H1 (cell line): ENCODE results near the gene OLFM2. TPM values are rescaled to one million over a fixed set of nuclear protein-coding genes. Genes with fewer than 3 reads are reported as not detected.
A peak's percentile ranks its signal among the peaks of the same experiment; 100 is the strongest.

Experiments used
- ASH2L ChIP-seq: fragments of 200-600, 300-600 bp; sonication (generic); IDR thresholded peaks from one replicate; pipeline ENCODE4 v1.7.1; 2017; ENCODE audit warnings: low read length
- E2F6 ChIP-seq: IDR thresholded peaks from 2 replicates; pipeline ENCODE4 v1.6.1; 2012; ENCODE audit warnings: inconsistent platforms
- GTF2F1 ChIP-seq: IDR thresholded peaks from 2 replicates; pipeline ENCODE4 v1.6.1; 2012; ENCODE audit warnings: low read depth, low read length, improper control_type of control experiment, borderline replicate concordance
- HDAC2 ChIP-seq, 2 experiments: fragments of 300-600 bp in 1 of 2; sonication (generic) in 1 of 2; IDR thresholded peaks; 2 replicates each; pipeline ENCODE4 v1.6.1; 2011 to 2012; ENCODE audit warnings: low read depth in 2 of 2, low read length in 2 of 2, mild to moderate bottlenecking in 2 of 2, moderate library complexity in 2 of 2, borderline replicate concordance in 1 of 2, inconsistent platforms in 1 of 2
- KDM1A ChIP-seq: fragments of 200-600, 300-600 bp; sonication (generic); IDR thresholded peaks from 2 replicates; pipeline ENCODE4 v1.7.1; 2016; ENCODE audit warnings: mild to moderate bottlenecking, low read length, borderline replicate concordance
- POLR2AphosphoS5 ChIP-seq: IDR thresholded peaks from 2 replicates; pipeline ENCODE4 v1.6.1; 2011; ENCODE audit warnings: low read depth, low read length
- RAD21 ChIP-seq, 2 experiments: IDR thresholded peaks in 1 of 2; conservative IDR thresholded peaks in 1 of 2; 2 replicates each; pipeline ENCODE4 v1.6.1; 2011; ENCODE audit warnings: low read depth in 2 of 2, low read length in 2 of 2, improper control_type of control experiment in 1 of 2, inconsistent platforms in 1 of 2, mild to moderate bottlenecking in 1 of 2, moderate library complexity in 1 of 2
- RBBP5 ChIP-seq: IDR thresholded peaks from 2 replicates; pipeline ENCODE4 v1.7.1; 2012; ENCODE audit warnings: low read depth, mild to moderate bottlenecking, inconsistent platforms, low read length, moderate library complexity, borderline replicate concordance
- SAP30 ChIP-seq: fragments of 300-600 bp; sonication (generic); IDR thresholded peaks from 2 replicates; pipeline ENCODE4 v1.7.1; 2012; ENCODE audit warnings: low read length, moderate library complexity, mild to moderate bottlenecking, inconsistent platforms; ENCODE audit not compliant: insufficient read depth, insufficient replicate concordance
- SIN3A ChIP-seq, 2 experiments: IDR thresholded peaks in 1 of 2; conservative IDR thresholded peaks in 1 of 2; 2 replicates each; pipeline ENCODE4 v1.6.1; 2011 to 2012; ENCODE audit warnings: low read length in 2 of 2, improper control_type of control experiment in 1 of 2, low read depth in 1 of 2, mild to moderate bottlenecking in 1 of 2
- SIRT6 ChIP-seq: IDR thresholded peaks from one replicate; pipeline ENCODE4 v1.7.1; 2012; ENCODE audit warnings: low read length, inconsistent platforms
- SP1 ChIP-seq: IDR thresholded peaks from 2 replicates; pipeline ENCODE4 v1.6.1; 2011; ENCODE audit warnings: low read depth, low read length
- SP4 ChIP-seq: IDR thresholded peaks from 2 replicates; pipeline ENCODE4 v1.6.1; 2012; ENCODE audit warnings: low read length, inconsistent platforms
- TAF7 ChIP-seq: optimal IDR thresholded peaks from 2 replicates; pipeline ENCODE3; 2011; ENCODE audit warnings: low read depth, mild to moderate bottlenecking, inconsistent platforms, low read length, moderate library complexity, borderline replicate concordance
- TBP ChIP-seq: IDR thresholded peaks from 2 replicates; pipeline ENCODE4 v1.6.1; 2011; ENCODE audit warnings: low read depth, low read length, improper control_type of control experiment
- TCF12 ChIP-seq: IDR thresholded peaks from 2 replicates; pipeline ENCODE4 v1.6.1; 2011; ENCODE audit warnings: low read depth, mild to moderate bottlenecking, low read length
- USF2 ChIP-seq: IDR thresholded peaks from 2 replicates; pipeline ENCODE4 v1.6.1; 2011; ENCODE audit warnings: low read length, improper control_type of control experiment
- polyA plus RNA-seq, 7 experiments: library from polyadenylated mRNA; depleted of rRNA in 3 of 7; stranded (reverse) in 5 of 7; unstranded in 2 of 7; fragments of >200 nt in 5 of 7; fragments of 200-250 nt in 2 of 7; gene quantifications; 1 replicate in 5 of 7; 2 replicates in 1 of 7; 4 replicates in 1 of 7; pipeline versions ENCODE4 v1.2.1 to v1.2.3, GENCODE V29; 2011 to 2013; ENCODE audit warnings: missing spikeins in 2 of 7, mixed read lengths in 2 of 7
- total RNA-seq: library from RNA; stranded (reverse); fragmentation: NEBNext Ultra II Directional; extraction: Animal tissue kit (Norgen Biotek cat#: 25700); gene quantifications from 2 replicates; pipeline ENCODE4 v1.2.1, GENCODE V29; 2021

The OLFM2 gene
- total and polyA plus RNA-seq, 2 of the 8 experiments (the other 6 are each of a cell fraction or from before 2014, with no cell fraction given) = 68.2 to 151 TPM

GRCh38 chr19:9936326-9937000 lies at the start of gene OLFM2 (continued):
- no peak for TF ChIP-seq KDM1A
- TF ChIP-seq USF2 = peak; percentile 63
- TF ChIP-seq RBBP5 = peak; percentile 54; the same call in 1 of the 2 replicates
- TF ChIP-seq TCF12 = 0 out of 2 replicates have a peak, but pooled peaks have one; percentile 7
- no peak for TF ChIP-seq TBP
- no peak for TF ChIP-seq TAF7
- no peak for TF ChIP-seq GTF2F1
- TF ChIP-seq ASH2L = peak; percentile 45
- 0 out of 4 replicates have a peak, but pooled peaks of 1 of the 2 experiments have one; percentile 27 for TF ChIP-seq SIN3A (conservative IDR thresholded peaks at IDR 0.05 in 1 of 2, IDR thresholded peaks at IDR 0.05 in 1 of 2; ENCODE audit: low read depth in 1 of 2, low read length in 2 of 2)
- TF ChIP-seq SP1 = no peak
- no peak for TF ChIP-seq RAD21 (IDR thresholded peaks at IDR 0.05 in 1 of 2, conservative IDR thresholded peaks at IDR 0.05 in 1 of 2; ENCODE audit: low read depth in 2 of 2, low read length in 2 of 2)
- 0 out of 4 replicates have a peak, but pooled peaks of 1 of the 2 experiments have one; percentile 41 for TF ChIP-seq HDAC2 (IDR thresholded peaks at IDR 0.05; ENCODE audit: borderline replicate concordance in 1 of 2, low read depth in 2 of 2, low read length in 2 of 2)
- no peak for TF ChIP-seq SAP30
- TF ChIP-seq E2F6 = no peak
- TF ChIP-seq SIRT6 = no peak
- no peak for TF ChIP-seq POLR2AphosphoS5
- 0 out of 2 replicates have a peak, but pooled peaks have one; percentile 55 for TF ChIP-seq SP4
